Vagina (tissue), 2 donors: ENCODE data around the gene ZFYVE21.

ENCODE experiments used
- POLR2A ChIP-seq, 2 donors: fragments of 450-650 bp; IDR thresholded peaks; one replicate each; pipeline ENCODE4 v1.6.1; 2017; ENCODE audit warnings: antibody characterized with exemption in 2 of 2, mild to moderate bottlenecking in 2 of 2, moderate library complexity in 2 of 2
- POLR2AphosphoS5 ChIP-seq, 2 donors: sonication (generic); formaldehyde crosslinking; IDR thresholded peaks; one replicate each; pipeline ENCODE4 v1.9.0; 2017; ENCODE audit warnings: antibody characterized with exemption in 2 of 2, mild to moderate bottlenecking in 2 of 2, low read depth in 1 of 2; ENCODE audit not compliant: insufficient read depth in 1 of 2
- TF ChIP-seq, protein P1 (sequence below), 3 experiments: fragments of 450-650 bp in 2 of 3; fragments of 200-600 bp in 1 of 3; sonication (generic) in 1 of 3; IDR thresholded peaks; one replicate each; pipeline ENCODE4 v1.5.1; 2017 to 2019; ENCODE audit warnings: antibody characterized with exemption in 3 of 3, mild to moderate bottlenecking in 2 of 3, moderate library complexity in 2 of 3

DNA sequence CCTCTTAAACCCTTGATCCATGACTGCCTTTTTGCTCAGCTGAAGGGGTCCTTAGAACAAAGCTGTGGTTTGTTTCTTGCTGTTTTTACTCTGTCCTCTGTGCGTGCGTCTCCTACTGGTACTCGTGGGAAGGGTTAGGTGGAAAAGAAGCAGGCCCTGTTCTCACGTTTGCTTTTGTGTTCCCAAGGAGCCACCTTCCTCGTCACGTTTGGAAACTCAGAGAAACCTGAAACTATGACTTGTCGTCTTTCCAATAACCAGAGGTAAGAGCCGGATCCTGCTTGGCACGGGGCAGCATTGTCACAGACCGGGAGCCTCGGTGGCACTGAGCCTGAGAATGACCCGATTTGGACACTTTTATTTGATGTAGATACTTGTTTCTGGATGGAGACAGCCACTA lies 13.1 kb downstream of the ZFYVE21 start:
- TF ChIP-seq, protein P1, sequence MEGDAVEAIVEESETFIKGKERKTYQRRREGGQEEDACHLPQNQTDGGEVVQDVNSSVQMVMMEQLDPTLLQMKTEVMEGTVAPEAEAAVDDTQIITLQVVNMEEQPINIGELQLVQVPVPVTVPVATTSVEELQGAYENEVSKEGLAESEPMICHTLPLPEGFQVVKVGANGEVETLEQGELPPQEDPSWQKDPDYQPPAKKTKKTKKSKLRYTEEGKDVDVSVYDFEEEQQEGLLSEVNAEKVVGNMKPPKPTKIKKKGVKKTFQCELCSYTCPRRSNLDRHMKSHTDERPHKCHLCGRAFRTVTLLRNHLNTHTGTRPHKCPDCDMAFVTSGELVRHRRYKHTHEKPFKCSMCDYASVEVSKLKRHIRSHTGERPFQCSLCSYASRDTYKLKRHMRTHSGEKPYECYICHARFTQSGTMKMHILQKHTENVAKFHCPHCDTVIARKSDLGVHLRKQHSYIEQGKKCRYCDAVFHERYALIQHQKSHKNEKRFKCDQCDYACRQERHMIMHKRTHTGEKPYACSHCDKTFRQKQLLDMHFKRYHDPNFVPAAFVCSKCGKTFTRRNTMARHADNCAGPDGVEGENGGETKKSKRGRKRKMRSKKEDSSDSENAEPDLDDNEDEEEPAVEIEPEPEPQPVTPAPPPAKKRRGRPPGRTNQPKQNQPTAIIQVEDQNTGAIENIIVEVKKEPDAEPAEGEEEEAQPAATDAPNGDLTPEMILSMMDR (IDR thresholded peaks at IDR 0.05), result no peak
- TF ChIP-seq POLR2A (IDR thresholded peaks at IDR 0.05) (no peak), POLR2AphosphoS5 (IDR thresholded peaks at IDR 0.05; ENCODE audit: insufficient read depth in 1 of 2, low read depth in 1 of 2) (no peak)
